IPS-20b (cell line): ENCODE results near the gene STN1.

Experiments used
- H3K27ac ChIP-seq: one replicate; pipeline ENCODE4 v1.5.1; 2013; ENCODE audit warnings: low read length
- H3K27me3 ChIP-seq: 2 replicates; pipeline ENCODE4 v1.6.1; 2013; ENCODE audit warnings: mild to moderate bottlenecking, low read length, inconsistent platforms; ENCODE audit not compliant: insufficient read depth
- H3K36me3 ChIP-seq: 2 replicates; pipeline ENCODE4 v1.6.1; 2013; ENCODE audit warnings: low read depth, mild to moderate bottlenecking, inconsistent platforms, low read length, moderate library complexity; ENCODE audit not compliant: insufficient read depth
- H3K4me1 ChIP-seq: 2 replicates; pipeline ENCODE4 v1.6.1; 2013; ENCODE audit warnings: mild to moderate bottlenecking, control low read depth, inconsistent platforms, low read length, moderate library complexity; ENCODE audit not compliant: insufficient read depth
- H3K4me3 ChIP-seq: 2 replicates; pipeline ENCODE4 v1.5.1; 2013; ENCODE audit warnings: mild to moderate bottlenecking, low read length, inconsistent platforms
- H3K9ac ChIP-seq: 2 replicates; pipeline ENCODE4 v1.6.1; 2013; ENCODE audit warnings: low read depth, mild to moderate bottlenecking, inconsistent platforms, low read length, moderate library complexity
- H3K9me3 ChIP-seq: 2 replicates; pipeline ENCODE4 v1.6.1; 2013; ENCODE audit warnings: mild to moderate bottlenecking, low read depth, low read length, inconsistent platforms; ENCODE audit not compliant: insufficient read depth

The STN1 gene

DNA sequence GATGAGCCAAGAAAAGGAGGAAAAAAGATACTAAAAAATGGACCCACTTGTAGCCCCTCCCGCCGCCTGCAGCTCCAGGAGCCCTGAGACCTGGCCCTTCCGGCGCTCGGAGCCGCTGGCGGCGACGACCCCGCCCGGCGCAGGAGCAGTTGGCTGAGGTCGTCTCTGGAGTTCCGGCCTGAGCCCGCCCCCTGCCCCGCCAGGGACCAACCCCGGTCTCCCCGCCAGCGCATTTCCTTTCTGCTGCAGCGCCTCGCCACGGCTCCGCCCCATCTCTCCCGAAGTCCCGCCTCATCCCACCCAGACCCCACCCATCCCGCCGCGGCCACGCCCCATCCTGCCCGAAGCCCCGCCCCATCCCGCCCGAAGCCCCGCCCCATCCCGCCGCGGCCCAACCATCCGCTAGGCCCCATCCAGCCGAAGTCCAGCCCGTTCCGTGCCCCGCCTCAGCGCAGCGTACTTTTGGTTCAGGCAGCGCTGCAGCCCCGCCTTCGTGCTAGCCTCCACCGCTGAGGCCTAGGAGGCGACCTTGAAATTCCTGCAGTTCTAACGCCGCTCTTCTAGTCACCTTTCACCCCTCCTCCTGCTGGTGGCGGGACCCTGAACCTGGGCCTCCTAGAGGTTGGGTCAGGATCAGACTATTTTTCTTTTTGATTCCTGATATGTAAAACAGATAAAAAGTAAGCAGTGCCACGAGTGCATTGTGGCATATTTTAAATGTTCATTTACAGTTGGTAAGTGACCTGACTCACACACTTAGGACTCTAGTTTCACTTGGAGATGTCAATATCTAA, at the start of gene STN1:
STN1 (minus strand) TSS at position 132 of the 794 bp plus-strand sequence. CDS start 590 bp downstream, outside the sequence.
- peak within 1 kb of the TSS; percentile 95; the same call in 1 of the 2 replicates for H3K9ac ChIP-seq
- H3K4me1 ChIP-seq = peaks cover 16% of the 10 kb centered on the region; the same call in 1 of the 2 replicates
- no peaks in the 10 kb centered on the region for H3K27me3 ChIP-seq
- H3K9me3 ChIP-seq = peaks cover 12% of the 10 kb centered on the region
- H3K4me3 ChIP-seq = peak within 1 kb of the TSS; percentile 92
- H3K27ac ChIP-seq = peak within 1 kb of the TSS; percentile 75
- H3K36me3 ChIP-seq = peaks cover 10% of the 10 kb centered on the region; the same call in 1 of the 2 replicates

GRCh38 chr10:103967448-103968071, 49.6 kb upstream of the STN1 start:
- Histone ChIP-seq H3K36me3 (no peaks in the 10 kb centered on the region), H3K4me1 (peaks cover 16% of the 10 kb centered on the region; the same call in 1 of the 2 replicates), H3K9me3 (no peaks in the 10 kb centered on the region), H3K27ac (no peak overlapping the region), H3K27me3 (peaks cover 12% of the 10 kb centered on the region; the same call in 1 of the 2 replicates), H3K9ac (peak overlapping the region; percentile 81), H3K4me3 (peak overlapping the region; percentile 99)

DNA sequence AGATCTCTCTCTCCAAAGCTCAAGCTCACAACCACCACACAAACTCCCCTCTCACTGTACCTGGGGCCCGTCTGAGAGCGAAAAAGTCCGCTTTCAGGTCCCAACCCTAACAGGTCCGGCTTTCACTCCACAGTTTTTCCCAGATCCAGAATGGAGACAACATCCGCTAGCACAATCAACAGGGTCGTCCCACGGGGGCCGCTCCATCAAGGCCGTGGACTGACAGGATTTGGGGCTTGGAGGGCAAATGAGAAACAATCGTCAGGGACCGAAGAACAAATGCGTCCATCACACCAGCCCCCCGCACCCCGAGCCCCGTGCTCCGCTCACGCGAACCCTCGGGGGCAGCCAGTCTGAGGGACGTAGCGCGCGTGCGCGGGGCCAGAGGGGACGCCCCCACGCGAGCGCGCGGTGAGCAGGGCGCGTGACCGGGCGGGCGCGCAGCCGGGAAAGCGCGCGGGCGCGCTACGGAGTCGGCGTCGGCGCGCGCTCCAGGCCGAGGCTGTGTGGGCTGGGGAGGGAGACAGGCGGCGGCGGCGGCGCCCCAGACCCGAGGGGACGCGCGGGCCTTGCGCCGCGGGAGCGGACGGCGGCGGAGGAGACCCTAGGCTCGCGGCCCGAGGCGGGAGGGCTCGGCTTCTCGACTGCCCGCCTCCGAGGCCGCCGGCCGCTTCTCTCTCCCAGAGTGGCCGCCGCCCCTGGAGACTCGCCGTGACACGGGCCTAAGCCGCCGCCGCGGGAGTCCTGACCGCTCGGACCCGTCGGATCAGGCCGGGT, 48.9 kb upstream of the STN1 start, which contains the start of gene SLK:
SLK (plus strand) TSS at position 470 of the 777 bp plus-strand sequence. CDS start 606 bp downstream, outside the sequence.
- peaks cover 12% of the 10 kb centered on the region; the same call in 1 of the 2 replicates for H3K27me3 ChIP-seq
- H3K4me3 ChIP-seq = peak within 1 kb of the TSS; percentile 99
- H3K27ac ChIP-seq = no peak within 1 kb of the TSS
- peak within 1 kb of the TSS; percentile 81 for H3K9ac ChIP-seq
- no peaks in the 10 kb centered on the region for H3K36me3 ChIP-seq
- H3K9me3 ChIP-seq = no peaks in the 10 kb centered on the region
- peaks cover 16% of the 10 kb centered on the region; the same call in 1 of the 2 replicates for H3K4me1 ChIP-seq

DNA sequence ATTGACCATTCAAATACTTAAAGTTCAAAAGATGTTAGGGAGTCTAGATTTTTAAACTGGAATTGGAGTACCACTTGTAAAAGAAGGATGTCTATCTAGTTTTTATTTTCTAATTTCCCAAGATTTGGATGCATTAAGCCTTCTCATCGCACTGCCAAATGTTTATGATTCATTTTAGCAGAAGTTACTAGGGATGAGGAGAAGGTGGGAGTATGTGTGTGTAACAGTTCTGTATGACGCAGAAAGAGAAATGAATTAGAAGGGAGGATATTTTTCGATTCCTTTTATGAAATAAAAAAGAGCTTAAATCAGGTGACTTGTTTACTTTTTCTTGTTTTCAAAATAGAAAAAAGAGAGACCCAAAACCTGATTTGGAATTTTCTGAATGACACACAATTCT, 42.1 kb upstream of the STN1 start:
- Histone ChIP-seq H3K27me3 (no peaks in the 10 kb centered on the region), H3K9me3 (no peaks in the 10 kb centered on the region), H3K4me1 (no peaks in the 10 kb centered on the region), H3K9ac (no peak overlapping the region), H3K4me3 (no peak overlapping the region), H3K36me3 (no peaks in the 10 kb centered on the region), H3K27ac (no peak overlapping the region)

DNA sequence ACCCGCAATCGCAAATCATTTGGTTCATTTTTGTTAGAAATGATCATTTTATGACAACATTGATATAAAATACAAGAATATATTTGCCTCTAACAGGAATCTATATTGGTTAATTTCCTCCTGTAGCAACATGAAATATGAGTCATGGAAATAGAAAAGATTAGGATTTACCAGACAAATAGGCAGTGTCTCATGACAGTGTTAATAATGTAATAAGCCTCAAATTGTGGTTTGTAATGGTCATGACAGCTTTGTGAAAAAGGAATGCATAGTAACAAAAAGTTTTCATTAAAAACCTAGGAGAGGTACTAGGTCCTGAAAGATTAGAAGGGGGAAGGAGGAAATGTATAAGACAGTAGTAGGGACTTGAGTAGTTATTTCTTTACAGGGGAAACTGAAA, 41.0 kb upstream of the STN1 start:
- Histone ChIP-seq H3K27ac (no peak overlapping the region), H3K4me1 (no peaks in the 10 kb centered on the region), H3K4me3 (no peak overlapping the region), H3K9me3 (peaks cover 4% of the 10 kb centered on the region; the same call in 1 of the 2 replicates), H3K27me3 (no peaks in the 10 kb centered on the region), H3K9ac (no peak overlapping the region), H3K36me3 (no peaks in the 10 kb centered on the region)

DNA sequence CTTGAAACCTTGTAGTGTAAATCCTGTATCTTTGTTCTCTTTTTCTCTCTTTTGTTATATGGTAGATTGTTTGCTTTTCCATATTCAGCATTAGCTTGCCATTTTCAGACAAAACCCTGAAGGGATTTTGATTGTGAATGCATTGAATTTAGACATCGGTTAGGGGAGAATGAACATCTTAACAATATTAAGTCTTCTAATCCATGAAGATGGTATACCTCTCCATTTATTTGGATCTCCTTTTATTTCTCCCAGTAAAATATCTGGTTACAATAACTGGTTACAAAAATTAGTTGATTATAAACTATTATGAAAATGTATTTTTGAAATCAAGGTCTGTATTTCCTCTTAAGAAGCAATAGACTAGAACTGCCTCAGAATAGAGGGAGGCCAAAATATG, 36.6 kb upstream of the STN1 start:
- Histone ChIP-seq H3K4me3 (no peak overlapping the region), H3K9ac (no peak overlapping the region), H3K27ac (no peak overlapping the region), H3K36me3 (no peaks in the 10 kb centered on the region), H3K9me3 (peaks cover 4% of the 10 kb centered on the region; the same call in 1 of the 2 replicates), H3K4me1 (no peaks in the 10 kb centered on the region), H3K27me3 (no peaks in the 10 kb centered on the region)

- H3K36me3 ChIP-seq = no peaks in the 10 kb centered on the region
- no peaks in the 10 kb centered on the region for H3K4me1 ChIP-seq
- H3K27me3 ChIP-seq = no peaks in the 10 kb centered on the region
- H3K4me3 ChIP-seq = no peak overlapping the region
- H3K27ac ChIP-seq = no peak overlapping the region
- H3K9ac ChIP-seq = no peak overlapping the region
- H3K9me3 ChIP-seq = peaks cover 4% of the 10 kb centered on the region; the same call in 1 of the 2 replicates
Observed at GRCh38 chr10:103951942-103952341, 34.0 kb upstream of the STN1 start.

GRCh38 chr10:103951183-103951582, 33.2 kb upstream of the STN1 start:
- Histone ChIP-seq H3K27me3 (no peaks in the 10 kb centered on the region), H3K9me3 (peaks cover 4% of the 10 kb centered on the region; the same call in 1 of the 2 replicates), H3K36me3 (no peaks in the 10 kb centered on the region), H3K27ac (no peak overlapping the region), H3K9ac (no peak overlapping the region), H3K4me1 (no peaks in the 10 kb centered on the region), H3K4me3 (no peak overlapping the region)

DNA sequence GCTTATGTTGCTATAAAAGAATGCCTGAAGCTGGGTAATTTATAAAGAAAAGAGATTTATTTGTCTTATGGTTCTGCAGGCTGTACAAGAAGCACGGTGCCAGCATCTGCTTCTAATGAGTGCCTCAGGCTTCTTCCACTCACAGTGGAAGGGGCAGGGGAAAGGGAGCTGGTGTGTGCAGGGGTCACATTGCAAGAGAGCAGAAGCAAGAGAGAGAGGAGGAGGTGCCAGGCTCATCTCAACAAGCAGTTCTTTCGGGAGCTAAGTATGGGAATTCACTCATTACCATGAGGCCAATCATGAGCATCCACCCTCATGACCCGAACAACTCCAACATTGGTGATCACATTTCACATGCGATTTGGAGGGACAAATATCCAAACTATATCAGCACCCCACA, 31.7 kb upstream of the STN1 start:
- H3K27me3 ChIP-seq = no peaks in the 10 kb centered on the region
- no peaks in the 10 kb centered on the region for H3K36me3 ChIP-seq
- H3K4me3 ChIP-seq = no peak overlapping the region
- H3K27ac ChIP-seq = no peak overlapping the region
- peaks cover 3% of the 10 kb centered on the region; the same call in 1 of the 2 replicates for H3K9me3 ChIP-seq
- H3K4me1 ChIP-seq = no peaks in the 10 kb centered on the region
- no peak overlapping the region for H3K9ac ChIP-seq

GRCh38 chr10:103947799-103948516, 30.0 kb upstream of the STN1 start:
- Histone ChIP-seq H3K4me3 (no peak overlapping the region), H3K27ac (no peak overlapping the region), H3K4me1 (no peaks in the 10 kb centered on the region), H3K9me3 (no peaks in the 10 kb centered on the region), H3K27me3 (no peaks in the 10 kb centered on the region), H3K9ac (no peak overlapping the region), H3K36me3 (no peaks in the 10 kb centered on the region)

GRCh38 chr10:103942866-103943265, 24.9 kb upstream of the STN1 start:
- no peaks in the 10 kb centered on the region for H3K4me1 ChIP-seq
- H3K36me3 ChIP-seq = no peaks in the 10 kb centered on the region
- no peaks in the 10 kb centered on the region for H3K27me3 ChIP-seq
- H3K27ac ChIP-seq = no peak overlapping the region
- H3K9me3 ChIP-seq = no peaks in the 10 kb centered on the region
- no peak overlapping the region for H3K9ac ChIP-seq
- no peak overlapping the region for H3K4me3 ChIP-seq
